ENCODE results near the gene DPP3.

- no peak for TF ChIP-seq CTCF (IDR thresholded peaks at IDR 0.05)
- no peak for TF ChIP-seq POLR2A (IDR thresholded peaks at IDR 0.05)
These were observed 66.9 kb downstream of the DPP3 start for GRCh38 chr11:66546966-66547661.
